Choroid plexus epithelial cell (primary cell): Measurements from ENCODE around the gene CACNA1E.

Source experiments
- DNase-seq: peaks from one replicate; pipeline ENCODE4 v3.0.0-alpha.2; 2010; ENCODE audit warnings: low read depth
- H3K4me3 ChIP-seq: 2 replicates; pipeline ENCODE4 v1.5.1; 2011; ENCODE audit warnings: low read depth, mild to moderate bottlenecking, control low read depth, low read length, moderate library complexity
- TF ChIP-seq, protein P1 (sequence below): conservative IDR thresholded peaks from 2 replicates; pipeline ENCODE4 v1.5.1; 2011; ENCODE audit warnings: low read depth, mild to moderate bottlenecking, control low read depth, inconsistent platforms, low read length, moderate library complexity

Gene CACNA1E

DNA sequence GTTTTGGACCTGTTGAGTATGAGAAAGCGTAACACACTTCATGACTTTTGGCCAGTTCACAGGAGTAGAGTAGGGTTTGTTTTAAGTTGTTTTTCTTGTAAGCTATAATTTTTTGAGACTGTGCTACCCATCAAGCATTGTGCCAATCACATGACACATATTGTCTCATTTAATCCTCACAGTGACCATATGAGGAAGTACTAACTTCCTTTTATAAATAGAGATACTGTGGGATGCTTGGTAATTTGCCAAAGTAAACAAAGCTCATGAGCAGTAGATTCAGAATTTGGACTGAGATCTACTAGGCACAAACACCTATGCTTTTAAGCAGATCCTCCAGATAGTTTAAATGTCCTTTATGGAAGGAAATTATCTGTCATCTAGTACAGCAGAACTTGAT is 178.3 kb downstream of the CACNA1E start:
- TF ChIP-seq, protein P1, sequence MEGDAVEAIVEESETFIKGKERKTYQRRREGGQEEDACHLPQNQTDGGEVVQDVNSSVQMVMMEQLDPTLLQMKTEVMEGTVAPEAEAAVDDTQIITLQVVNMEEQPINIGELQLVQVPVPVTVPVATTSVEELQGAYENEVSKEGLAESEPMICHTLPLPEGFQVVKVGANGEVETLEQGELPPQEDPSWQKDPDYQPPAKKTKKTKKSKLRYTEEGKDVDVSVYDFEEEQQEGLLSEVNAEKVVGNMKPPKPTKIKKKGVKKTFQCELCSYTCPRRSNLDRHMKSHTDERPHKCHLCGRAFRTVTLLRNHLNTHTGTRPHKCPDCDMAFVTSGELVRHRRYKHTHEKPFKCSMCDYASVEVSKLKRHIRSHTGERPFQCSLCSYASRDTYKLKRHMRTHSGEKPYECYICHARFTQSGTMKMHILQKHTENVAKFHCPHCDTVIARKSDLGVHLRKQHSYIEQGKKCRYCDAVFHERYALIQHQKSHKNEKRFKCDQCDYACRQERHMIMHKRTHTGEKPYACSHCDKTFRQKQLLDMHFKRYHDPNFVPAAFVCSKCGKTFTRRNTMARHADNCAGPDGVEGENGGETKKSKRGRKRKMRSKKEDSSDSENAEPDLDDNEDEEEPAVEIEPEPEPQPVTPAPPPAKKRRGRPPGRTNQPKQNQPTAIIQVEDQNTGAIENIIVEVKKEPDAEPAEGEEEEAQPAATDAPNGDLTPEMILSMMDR: no peak
- DNase-seq: no peak
- no peak overlapping the region for H3K4me3 ChIP-seq

DNA sequence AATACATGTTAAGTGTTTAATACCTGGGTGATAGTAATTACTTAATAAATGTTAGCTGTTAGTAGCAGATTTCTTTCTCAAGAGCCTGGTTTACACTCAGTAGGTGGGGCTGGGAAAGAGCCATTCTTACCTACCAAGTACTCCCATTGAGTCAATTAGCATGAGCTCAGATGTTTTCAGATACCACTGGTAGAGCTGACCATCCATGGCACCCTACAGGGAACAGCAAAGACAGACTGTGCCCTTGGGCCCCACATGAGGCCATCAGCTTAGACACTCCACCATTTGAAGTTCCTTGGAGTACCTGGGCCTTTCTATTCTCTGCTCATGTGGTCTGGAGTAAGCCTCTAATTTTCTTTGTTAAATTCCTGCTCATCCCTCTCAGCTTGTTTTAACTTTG is 179.3 kb downstream of the CACNA1E start:
- no peak for DNase-seq
- TF ChIP-seq, protein P1: no peak
- no peak overlapping the region for H3K4me3 ChIP-seq

DNA sequence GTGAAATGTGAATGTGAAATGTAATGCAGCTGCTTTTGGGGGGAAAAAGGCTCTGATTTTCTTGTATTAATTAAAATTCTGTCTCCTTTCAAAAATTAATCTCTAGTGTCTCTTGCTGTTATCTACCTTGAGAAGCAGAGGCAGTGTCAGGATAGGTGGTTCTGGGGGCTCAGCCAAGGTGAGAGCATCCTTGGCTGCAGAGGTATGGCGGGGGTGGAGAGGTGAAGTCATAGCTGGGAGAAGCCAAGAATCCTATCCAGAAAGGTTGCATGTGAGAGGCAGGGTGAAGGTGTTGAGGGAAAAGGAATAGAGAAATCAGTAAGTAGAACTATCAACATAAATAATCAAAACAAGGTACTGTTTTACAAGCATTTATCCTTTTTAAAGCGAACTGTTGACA is 181.2 kb downstream of the CACNA1E start:
- H3K4me3 ChIP-seq: no peak overlapping the region

DNA sequence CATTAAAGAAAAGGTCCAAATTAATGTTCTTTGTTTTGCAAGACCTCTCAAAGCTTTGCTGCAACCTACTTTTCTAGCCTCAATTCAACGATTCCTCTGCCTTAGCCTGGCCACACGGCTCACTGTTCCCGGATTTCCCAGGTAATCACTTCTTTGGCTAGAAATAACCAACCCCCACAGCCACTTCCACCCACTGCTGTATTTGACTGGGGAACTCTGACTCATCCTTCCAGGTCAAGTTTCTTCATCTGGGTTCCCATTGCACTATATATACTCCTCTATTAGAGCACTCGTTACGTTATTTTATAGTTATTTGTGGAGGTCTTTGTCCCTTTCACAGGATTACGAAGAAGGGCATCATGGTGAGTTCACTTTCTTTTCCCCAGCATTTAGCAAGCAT is 185.9 kb downstream of the CACNA1E start:
- TF ChIP-seq, protein P1: no peak
- DNase-seq: no peak
- H3K4me3 ChIP-seq: no peak overlapping the region

More for the DNA sequence above, 181.2 kb downstream of the CACNA1E start:
- no peak for DNase-seq
- TF ChIP-seq, protein P1: no peak

DNA sequence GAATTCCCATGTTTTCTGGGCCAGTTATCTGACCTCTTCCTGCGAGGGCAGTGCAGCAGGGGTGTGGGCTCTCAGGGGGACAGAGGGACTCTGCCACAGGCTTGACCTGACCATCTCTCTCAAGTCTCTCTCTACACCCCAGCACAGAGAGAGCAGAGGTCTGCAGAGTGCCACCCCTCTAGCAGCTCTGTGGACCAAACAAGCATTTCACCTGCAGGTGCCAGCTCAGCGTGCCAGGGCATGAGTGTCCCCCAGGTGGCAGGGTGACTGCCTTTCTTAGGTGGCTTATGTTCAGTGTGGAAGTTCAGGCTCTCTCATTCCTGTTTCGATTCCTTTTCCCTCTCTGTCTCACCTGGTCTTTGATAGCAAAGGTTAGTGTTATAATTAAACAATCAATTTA is 191.3 kb downstream of the CACNA1E start:
- no peak overlapping the region for H3K4me3 ChIP-seq
- DNase-seq: no peak
- TF ChIP-seq, protein P1: no peak

DNA sequence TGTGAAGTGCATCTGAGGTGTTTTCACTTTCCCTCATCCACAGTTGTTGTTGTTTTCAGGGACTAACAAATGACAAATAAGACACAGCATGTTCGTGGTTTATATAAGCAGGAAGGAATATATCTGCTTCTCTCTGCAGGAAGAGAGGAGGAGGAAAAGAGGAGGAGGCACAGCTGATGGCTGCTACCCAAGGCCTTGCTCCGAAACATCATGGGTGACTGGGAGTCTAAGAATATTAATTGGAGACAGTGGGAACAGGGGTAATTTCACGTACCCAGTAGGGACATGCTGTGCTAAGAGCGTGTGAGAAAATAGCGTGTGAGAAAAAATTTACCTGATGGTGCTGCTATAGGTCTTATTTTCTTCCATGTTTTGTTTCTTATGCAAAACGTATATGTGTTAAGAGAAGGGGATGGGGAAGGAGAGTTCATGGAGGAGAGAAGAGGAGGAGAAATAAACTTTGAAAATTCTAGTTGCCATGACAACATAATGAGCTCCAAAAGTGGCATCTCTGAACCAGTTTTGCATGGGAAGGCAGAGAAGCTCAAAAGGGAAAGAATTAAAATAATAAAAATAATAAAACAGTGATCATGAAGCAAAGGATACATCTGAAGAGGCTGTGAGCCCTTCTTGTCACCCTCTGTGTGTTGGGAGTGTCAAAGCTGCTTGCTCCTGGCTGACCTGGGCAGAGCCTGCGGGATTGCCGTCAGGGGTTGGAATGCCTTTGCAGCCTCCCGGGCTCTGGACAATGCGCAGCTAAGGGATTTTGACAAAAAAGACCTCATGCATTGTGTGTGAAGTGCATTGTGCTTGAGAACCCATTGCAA is 192.0 kb downstream of the CACNA1E start:
- no peak for DNase-seq
- no peak overlapping the region for H3K4me3 ChIP-seq
- TF ChIP-seq, protein P1: no peak

DNA sequence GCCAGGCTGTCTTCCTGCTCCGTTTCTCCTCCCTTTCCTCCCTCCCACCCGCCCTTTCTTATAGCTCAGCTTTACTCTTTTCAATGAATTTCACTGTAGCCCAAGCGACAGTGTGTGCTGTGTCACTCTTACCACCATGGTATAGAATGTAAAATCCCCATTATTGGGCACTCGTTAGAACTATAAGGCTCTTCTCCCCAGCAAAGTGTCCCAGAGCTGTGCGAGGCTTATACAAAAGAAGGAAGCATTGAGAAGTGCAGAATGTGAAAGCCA is 192.5 kb downstream of the CACNA1E start:
- no peak overlapping the region for H3K4me3 ChIP-seq
- DNase-seq: no peak
- TF ChIP-seq, protein P1: no peak
